GM19467 (cell line): ENCODE measurements around the gene TMEM128.
A peak's percentile ranks its signal among the peaks of the same experiment; 100 is the strongest.
"Not testable (repeated sequence)": the region's sequence is repeated elsewhere in the genome, so short reads cannot be mapped to it uniquely, and the experiment has no call there.

Source experiments
- ATAC-seq: cut with Tn5 transposase; IDR thresholded peaks from one replicate; pipeline ENCODE4 v1.9.1; 2021; ENCODE audit warnings: mild to moderate bottlenecking, moderate library complexity; ENCODE audit not compliant: unreplicated experiment

Gene TMEM128

GRCh38 chr4:4248029-4248884 is at the start of gene TMEM128:
Gene TMEM128 (minus strand): TSS chr4:4248223. CDS start chr4:4248202, 21 bp downstream.
- peak; percentile 95 for ATAC-seq

GRCh38 chr4:4296283-4296846 is 48.3 kb upstream of the TMEM128 start:
- ATAC-seq = no peak

- no peak for ATAC-seq
Measured at GRCh38 chr4:4293279-4293678, 45.3 kb upstream of the TMEM128 start.

GRCh38 chr4:4289941-4290850 is 42.2 kb upstream of the TMEM128 start, which contains the start of the genes LYAR and ZBTB49:
Gene LYAR (minus strand): TSS chr4:4290154. CDS start chr4:4283742, 6,412 bp downstream.
Gene ZBTB49 (plus strand): TSS chr4:4290251. CDS start chr4:4299946, 9,695 bp downstream.
- ATAC-seq = peak; percentile 82

GRCh38 chr4:4289597-4289940 is 41.5 kb upstream of the TMEM128 start:
- ATAC-seq = peak; percentile 21

- ATAC-seq = no peak
Measured at GRCh38 chr4:4289055-4289454, 41.0 kb upstream of the TMEM128 start.

- ATAC-seq = no peak
Measured at GRCh38 chr4:4288098-4288497, 40.1 kb upstream of the TMEM128 start.

GRCh38 chr4:4284827-4285618 is 37.0 kb upstream of the TMEM128 start:
- no peak for ATAC-seq

- no peak for ATAC-seq
Measured at GRCh38 chr4:4281787-4282186, 33.8 kb upstream of the TMEM128 start.

GRCh38 chr4:4277531-4277930 is 29.5 kb upstream of the TMEM128 start:
- no peak for ATAC-seq

GRCh38 chr4:4274226-4274625 is 26.2 kb upstream of the TMEM128 start:
- ATAC-seq = no peak

- no peak for ATAC-seq
Measured at GRCh38 chr4:4271912-4272311, 23.9 kb upstream of the TMEM128 start.

GRCh38 chr4:4270529-4270928 is 22.5 kb upstream of the TMEM128 start:
- no peak for ATAC-seq

GRCh38 chr4:4269856-4270255 is 21.8 kb upstream of the TMEM128 start:
- ATAC-seq = no peak

GRCh38 chr4:4269331-4269731 is 21.3 kb upstream of the TMEM128 start:
- ATAC-seq = no peak

GRCh38 chr4:4268776-4269175 is 20.8 kb upstream of the TMEM128 start:
- no peak for ATAC-seq

GRCh38 chr4:4267981-4268380 is 20.0 kb upstream of the TMEM128 start:
- no peak for ATAC-seq

GRCh38 chr4:4260185-4260751 is 12.2 kb upstream of the TMEM128 start:
- no peak for ATAC-seq

GRCh38 chr4:4259484-4260100 is 11.6 kb upstream of the TMEM128 start:
- no peak for ATAC-seq

GRCh38 chr4:4257705-4258104 is 9.7 kb upstream of the TMEM128 start:
- not testable (repeated sequence) for ATAC-seq
